Skin of body (tissue), 2 donors: Measurements from ENCODE around the gene PLCL2. TPM values are rescaled to one million over a fixed set of nuclear protein-coding genes. Genes with fewer than 3 reads are reported as not detected.
A peak's percentile ranks its signal among the peaks of the same experiment; 100 is the strongest.
"Not testable (repeated sequence)": the region's sequence is repeated elsewhere in the genome, so short reads cannot be mapped to it uniquely, and the experiment has no call there.

Experiments
- DNase-seq: peaks from one replicate; lab custom pipeline; 2025; lab: John Stamatoyannopoulos, UW
- total RNA-seq: library from RNA; depleted of rRNA; stranded (reverse); fragments of >200 nt; gene quantifications from one replicate; pipeline ENCODE4 v1.2.3, GENCODE V29; 2014

PLCL2 gene
- total RNA-seq, 1 donor from 2014 or later = 18.6 TPM

DNA sequence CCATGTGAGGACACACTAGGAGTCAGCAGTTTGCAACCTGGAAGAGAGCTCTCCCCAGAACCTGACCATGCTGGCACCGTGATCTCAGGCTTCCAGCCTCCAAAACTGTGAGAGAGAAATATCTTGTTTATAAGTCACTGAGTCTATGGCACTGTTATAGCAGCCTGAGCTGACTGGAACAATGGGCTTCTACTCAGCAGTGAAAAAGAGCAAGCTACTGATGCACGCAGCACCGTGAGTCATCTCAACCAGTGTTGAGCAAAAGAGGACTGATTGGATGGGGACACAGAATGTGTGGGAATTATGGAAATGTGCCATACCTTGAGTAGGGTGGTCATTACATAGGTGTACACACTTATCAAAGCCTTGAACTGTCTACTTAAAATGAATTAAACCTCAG is 230.4 kb downstream of the PLCL2 start:
- DNase-seq = no peak

DNA sequence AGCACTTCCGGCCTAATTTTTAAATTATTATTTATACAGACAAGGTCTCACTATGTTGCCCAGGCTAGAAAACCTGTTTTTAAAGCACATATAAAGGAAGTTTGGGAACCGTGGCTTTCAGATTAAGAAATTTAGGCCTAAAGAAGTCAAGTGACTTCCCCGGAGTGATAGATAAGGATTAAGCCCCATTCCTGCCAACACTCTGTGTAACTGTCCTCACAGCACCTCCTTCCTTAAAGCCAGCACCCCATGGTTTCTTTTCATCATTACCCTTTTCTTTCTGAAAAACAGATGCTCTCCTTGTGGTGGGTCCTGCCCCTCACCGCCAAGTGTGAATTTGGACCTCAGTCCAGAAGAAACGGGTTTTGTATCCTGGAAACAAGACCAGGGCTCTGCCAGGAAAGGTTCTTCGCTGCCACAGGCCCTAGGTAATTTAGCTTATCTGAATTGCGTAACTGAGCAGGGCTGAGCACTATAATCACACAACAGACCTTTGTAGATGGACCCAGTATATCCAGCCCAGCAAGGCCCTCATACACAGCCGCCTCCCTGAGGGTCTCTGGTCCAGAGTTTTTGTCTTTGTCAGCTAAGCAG is 231.3 kb downstream of the PLCL2 start:
- DNase-seq = no peak

DNA sequence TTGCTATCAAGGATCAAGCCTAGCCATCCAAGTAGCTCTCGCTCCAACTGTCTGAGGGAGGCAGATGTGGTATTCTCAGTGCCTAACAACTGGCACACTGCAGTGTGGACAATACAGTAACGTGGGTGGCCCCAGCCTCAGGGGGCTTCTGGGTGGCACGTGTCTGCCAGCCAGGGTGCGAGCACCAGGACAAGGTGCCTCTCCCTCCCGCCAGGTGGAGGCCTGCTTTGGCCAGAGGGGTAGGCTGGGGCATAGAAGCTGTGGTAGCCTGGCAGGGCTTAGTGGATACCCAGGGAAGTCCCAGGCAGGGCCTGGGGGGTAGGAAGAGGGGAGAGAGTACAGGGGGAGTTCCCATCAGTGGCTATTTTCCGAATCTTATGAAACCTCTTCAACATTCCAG is 234.0 kb downstream of the PLCL2 start:
- no peak for DNase-seq

DNA sequence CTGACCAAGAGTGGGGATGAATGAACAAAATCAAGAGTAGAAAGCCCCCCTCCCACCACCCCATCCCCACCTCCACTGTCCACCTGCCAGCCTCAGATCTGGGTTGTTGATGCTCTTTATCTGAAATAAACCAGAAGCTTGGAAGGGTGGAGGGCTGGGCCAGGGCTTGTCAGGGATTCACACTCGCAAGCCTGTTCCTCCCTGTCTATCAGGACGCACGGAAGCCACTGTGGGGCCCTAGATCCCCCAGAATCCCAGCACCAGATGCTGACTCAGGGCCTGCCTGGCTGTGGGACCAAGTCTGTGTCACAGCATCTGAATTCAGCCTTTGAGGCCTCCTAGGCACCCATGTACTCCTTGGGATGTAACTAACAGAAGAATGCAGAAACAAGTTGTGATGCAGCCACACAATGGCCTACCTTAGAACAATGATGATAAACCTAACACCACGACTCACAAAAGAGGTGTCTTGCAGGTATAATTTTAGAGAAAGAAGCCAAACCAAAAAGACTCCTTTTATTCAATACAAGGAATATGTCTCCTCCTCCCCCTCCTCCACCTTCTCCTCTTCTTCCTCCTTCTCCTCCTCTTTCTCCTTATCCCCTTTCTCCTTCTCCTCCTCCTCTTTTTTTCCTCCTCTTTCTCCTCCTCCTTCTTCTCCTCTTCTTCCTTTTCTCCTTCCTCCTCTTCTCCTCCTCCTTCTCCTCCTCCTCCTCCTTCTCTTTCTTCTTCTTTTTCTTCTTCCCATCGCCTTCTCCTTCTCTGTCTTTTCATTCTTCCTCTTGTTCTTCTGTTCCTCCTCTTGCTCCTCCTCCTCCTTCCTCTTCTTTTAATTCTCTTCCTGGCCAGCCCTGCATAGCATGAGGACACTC is 234.7 kb downstream of the PLCL2 start:
- DNase-seq = no peak

DNA sequence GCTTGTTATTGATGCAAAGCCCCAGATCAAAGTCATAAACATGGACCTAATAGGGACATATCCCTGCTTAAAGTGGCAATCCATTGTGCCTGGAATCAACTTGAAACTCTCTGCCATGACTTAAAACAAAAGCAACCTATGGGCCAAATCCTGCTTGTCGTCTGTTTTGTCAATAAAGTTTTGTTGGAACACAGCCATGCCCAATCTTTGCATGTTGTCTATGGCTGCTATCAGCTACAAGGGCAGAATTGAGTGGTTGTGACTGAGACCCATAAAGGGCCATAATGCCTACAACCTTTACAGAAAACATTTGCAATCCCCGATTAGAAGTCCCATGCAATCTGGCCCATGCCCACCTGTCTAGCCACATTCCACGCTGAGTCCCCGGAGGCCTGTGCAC is 235.4 kb downstream of the PLCL2 start:
- no peak for DNase-seq

DNA sequence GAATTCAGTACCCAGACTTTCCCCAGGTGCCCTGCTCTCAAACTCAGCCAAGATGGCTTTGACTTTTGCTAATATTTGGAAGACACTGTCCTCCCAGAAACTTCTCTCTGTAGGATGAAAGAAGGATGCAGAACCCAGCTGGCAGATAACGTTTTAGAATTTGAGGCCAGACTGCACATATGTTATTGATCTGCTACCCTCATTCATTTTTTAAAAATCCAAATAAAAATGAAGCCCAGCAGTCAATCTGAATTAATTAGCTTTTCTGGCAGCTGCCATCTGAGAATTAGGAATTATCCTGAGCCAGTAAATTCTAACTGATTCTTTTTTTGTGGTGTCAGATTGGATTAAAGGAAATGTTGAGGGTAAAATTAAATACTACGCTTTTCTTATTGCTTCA is 236.6 kb downstream of the PLCL2 start:
- no peak for DNase-seq

DNA sequence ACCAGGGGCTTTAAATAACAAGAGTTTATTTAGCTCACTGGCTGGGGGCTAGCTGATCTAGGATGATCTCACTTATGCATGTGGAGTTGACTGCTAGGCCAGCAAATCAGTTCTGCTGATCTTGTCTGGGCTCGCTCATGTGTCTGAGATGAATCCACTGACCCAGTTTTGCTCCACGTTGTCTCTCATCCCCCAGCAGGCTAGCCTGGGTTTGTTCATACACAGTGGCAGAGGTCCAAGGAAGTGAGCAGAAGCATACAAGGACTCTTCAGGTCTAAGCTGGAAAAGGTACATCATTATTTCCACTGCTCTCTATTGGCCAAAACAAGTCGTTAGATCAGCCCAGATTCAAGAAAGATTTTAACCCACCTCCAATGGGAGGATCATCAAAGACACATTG is 238.0 kb downstream of the PLCL2 start:
- DNase-seq = no peak

DNA sequence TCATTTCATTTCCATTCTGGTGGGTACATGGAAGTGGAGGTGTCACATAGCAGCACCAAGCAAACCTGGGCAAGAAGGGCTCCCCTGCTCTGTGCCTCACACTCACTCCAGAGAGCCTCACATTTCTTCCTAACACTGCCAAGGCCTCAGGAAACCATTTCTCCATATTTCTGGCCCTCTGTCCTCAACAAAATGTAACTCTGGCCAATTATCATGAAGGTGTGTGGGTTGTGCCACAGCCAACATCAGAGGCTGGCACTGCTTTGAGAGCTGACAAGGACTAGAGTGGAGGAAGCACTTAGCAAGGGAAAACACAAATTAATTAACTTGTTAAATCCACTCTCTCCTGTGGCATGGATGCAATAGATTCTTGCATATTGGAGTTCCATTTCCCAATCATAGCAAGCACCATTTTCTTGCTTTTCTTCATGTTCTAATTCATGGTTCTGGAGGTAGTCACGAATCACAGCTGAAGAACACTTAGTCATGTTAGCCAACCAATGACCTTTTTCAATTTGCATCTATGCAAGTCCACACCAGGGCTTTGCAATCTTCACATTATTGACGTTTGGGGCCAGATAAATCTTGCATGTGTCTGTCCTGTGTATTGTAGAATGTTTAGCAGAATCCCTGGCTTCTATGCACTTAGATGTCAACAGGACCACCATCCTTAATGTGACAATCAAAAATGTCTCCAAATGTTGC is 241.1 kb downstream of the PLCL2 start:
- DNase-seq = no peak

DNA sequence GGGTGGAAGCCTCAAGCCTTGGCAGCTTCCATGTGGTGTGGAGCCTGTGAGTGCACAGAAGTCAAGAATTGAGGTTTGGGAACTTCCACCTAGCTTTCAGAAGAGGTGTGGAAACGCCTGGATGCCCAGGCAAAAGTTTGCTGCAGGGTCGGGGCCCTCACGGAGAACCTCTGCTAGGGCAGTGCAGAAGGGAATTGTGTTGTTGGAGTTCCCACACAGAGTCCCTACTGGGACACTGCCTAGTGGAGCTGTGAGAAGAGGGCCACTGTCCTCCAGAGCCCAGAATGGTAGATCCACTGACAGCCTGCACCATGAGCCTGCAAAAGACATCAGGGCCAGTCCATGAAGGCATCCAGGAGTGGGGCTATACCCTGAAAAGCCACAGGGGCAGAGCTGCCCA is 243.9 kb downstream of the PLCL2 start:
- not testable (repeated sequence) for DNase-seq

DNA sequence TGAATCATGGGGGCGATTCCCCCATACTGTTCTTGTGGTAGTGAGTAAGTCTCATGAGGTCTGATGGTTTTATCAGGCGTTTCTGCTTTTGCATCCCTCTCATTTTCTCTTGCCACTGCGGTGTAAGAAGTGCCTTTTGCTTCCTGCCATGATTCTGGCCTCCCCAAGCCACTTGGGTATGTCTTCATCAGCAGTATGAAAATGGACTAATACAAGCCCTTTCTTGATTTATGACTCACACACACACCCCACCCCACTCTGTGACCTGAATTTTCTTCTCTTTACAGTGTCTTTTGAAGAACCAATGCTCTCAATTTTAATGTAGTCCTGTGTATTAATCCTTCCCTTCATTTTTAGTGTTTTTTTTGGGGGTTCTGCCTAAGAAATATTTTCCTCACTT is 244.8 kb downstream of the PLCL2 start:
- DNase-seq = no peak

DNA sequence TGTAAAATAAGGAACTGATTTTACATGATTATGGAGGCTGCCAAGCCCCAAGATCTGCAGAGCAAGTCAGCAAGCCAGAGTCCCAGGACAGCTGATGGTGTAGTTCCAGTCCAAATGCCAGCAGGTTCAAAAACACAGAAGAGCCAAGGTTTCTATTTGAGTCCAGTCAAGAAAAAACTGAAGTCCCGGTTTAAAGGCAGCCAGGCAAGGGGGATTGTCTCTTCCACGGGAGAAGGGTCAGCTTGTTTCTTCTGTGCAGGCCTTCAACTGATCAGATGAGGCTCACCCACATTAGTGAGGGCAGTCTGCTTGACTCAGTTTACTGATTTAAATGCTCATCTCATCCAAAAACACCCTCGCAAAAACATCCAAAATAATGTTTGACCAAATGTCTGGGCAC is 246.2 kb downstream of the PLCL2 start:
- no peak for DNase-seq

DNA sequence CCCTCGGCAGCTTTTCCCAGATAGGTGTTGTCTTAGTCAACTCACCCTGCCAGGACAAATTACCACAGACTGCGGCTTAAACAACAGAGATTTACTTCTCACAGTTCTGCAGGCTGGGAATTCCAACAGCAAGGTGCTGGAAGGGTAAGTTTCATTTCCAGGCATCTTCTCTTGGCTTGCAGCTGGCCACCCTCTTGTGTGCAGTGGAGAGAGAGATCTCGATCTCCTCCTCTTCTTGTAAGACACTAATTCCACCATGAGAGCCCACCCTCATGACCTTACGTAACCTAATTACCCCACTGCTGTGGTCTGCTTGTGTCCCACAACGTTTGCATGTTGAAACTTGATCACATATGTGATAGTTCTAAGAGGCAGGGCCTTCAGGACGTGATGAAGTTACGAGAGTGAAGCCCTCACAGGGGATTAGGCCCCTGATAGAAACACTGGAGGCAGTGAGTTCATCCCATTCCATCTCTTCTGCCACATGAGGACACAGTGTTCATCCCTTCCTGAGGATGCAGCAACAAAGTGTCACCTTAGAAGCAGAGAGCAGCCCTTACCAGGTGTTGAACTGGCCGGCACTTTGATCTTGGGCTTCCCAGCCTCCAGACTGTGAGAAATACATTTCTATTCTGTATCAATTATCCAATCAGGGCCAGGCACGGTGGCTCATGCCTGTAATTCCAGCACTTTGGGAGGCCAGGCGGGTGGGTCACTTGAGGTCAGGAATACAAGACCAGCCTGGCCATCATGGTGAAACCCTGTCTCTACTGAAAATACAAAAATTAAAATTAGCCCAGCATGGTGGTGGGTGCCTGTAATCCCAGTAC is 247.7 kb downstream of the PLCL2 start:
- DNase-seq = no peak

DNA sequence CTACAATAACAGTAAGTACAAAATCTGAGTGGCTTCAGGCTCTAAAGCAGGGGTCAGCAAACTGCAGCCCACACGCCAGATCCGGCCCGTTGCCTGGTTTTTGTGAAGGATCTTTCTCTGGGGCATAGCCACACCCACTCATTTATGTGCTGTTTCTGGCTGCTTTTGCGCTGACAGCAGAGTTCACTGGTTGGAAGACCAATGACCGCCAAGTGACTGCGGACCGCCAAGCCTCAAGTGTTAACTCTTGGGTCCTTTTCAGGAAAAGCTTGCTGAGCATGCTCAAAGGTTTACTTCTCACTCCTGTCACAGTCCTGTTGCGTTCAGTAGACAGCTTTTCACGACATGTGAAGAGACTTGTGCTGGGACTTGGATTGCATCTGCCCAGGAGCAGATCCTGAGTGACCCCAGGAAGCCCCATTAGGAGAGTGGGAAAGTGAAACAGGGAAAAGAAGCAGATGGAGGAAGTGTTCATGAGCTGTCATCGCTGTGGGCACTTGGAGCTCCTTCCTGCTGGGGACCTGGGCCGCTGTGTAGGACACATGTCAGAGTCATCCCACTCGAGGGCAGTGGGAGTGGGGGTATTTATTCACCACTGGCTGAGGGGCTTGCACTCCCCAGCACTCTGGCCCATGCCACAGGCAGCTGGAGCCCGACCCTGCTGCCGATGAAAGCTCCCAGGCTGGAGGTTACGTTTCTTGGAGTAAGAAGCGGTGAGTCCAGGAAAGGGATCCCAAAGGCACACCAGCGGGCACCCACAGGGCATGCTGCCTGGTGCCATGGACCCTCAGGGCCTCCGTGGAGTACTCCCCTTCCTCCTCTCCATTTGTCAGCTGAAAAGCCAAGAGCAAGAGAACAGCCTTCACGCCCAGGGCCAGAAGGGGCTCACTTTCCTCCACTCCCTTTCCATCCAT is 249.1 kb downstream of the PLCL2 start:
- DNase-seq = peak; percentile 1

DNA sequence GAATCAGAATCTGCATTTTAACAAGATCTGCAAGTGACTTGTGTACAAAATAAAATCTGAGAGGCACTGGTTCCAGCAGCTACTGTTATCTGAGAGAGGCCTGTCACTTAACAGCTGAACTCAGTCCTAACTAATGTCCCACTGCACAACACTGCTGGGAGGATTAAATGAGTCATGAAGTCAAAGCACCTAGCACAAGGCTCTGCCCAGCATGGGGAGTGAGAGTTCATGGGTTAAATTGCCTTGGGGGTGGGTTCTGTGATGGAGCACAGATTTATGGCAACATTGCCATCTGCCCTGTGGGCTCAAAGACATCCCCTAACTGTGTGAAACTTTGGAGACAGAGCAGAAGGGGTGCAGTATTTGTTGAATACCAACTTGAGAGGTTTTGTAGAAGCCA is 250.9 kb downstream of the PLCL2 start:
- no peak for DNase-seq

DNA sequence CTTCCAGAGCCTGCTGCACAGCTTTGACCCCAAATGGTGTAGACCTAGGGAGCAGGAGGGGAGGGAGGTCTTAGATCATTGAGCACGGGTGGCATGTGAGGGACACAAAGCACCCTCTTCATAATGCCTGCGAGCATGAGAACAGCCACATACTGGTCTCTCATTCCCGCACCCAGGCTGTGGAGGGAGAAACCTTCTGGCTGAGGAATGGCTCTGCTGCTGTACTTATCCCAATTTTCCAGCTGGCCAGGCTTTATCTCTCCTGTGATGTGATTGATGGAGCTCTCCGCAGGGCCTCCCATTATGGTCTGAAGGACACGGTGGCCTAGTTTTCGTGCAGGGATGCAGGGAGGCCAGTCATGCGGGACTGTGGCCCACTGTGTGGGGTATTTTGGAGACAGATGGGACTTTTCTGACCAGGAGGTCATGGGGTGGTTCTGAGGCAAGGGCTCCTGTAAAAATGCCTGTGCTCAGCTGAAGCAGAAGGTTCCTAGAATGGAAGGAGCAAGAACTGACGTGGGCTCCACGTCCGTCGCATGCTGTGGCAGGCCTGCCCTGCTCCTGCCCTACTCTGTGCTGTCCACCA is 251.5 kb downstream of the PLCL2 start:
- DNase-seq = no peak

DNA sequence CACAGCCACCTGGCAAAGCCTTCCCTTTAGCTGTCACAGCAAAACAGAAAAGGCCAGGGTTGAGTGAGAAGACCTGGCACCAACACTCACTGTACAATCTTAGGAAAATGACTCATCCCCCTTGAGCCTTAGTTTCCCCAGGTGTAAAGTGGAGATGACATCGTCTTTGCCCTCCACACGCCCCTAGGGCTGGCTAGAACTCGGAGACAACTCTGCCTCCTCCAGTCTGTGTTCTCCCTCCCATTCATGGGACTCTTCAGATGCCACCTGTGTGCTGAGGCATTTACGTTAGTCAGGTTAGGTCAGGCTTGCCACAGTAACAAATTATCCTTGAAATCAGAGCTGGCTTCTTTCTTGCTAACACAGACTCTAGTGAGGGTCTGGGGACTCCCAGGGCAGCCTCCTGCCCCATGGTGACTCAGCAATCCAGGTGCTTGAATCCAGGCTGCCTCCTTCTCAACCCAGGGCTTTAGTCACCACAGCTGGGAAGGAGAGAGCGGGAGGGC is 252.6 kb downstream of the PLCL2 start:
- no peak for DNase-seq

DNA sequence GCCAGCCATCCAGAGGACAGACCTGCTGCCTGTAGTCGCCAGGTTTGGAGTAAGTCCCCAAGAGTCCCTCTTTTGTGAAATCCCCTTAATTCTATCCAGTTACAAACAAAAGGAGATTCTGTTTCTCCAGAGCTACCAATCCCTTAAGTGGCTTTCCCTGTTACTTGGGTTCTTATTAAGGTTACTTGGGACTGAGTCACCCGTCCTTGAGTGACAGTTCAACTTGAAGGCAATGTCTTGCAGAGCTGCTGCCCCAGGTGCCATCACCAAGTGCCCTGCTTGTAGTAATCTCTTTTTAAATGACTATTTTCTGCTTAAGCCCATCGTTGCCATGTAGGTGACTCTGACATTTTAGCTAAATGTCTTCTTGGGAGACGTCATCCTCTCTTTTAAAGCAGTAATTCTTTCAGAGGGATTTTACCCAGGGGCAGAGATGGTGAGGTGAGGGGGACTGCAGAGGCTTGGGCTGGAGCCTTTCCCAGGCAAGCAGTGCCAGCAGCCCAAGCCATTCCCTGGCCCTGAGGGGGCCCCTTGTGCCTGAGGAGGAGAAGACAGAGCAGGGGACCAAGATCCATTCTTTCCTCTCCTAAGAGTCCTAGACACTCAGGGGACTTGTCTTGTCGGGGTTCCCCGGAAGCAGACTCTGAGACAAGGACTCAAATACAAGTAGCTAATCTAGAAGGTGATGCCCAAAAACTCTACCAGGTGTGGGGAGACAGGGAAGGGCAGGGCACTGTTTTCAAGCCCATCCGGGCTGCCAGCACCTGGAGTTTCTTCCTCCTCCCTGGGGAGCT is 253.7 kb downstream of the PLCL2 start:
- DNase-seq = no peak
